Panc1 (cell line): Measurements from ENCODE around the gene NELFCD. TPM values are rescaled to one million over a fixed set of nuclear protein-coding genes. Genes with fewer than 3 reads are reported as not detected.

Experiments used
- ATAC-seq: fragments of 200-7000 bp; cut with Tn5 transposase; 2 replicates; pipeline ENCODE4 v1.9.1; 2020; ENCODE audit warnings: mild to moderate bottlenecking, moderate library complexity
- BruUV-seq: library from RNA; stranded (reverse); fragments of 400-500 nt; replicated peaks from 2 replicates; lab custom pipeline; 2021; lab: Mats Ljungman, UMichigan
- CTCF ChIA-PET: fragments of 300-600 bp; sonication (Branson Sonifier 250); formaldehyde crosslinking; loops from one replicate; lab custom pipeline; 2022; ENCODE audit warnings: antibody characterized with exemption; lab: Charles Lee
- POLR2A ChIA-PET: fragments of 300-600 bp; sonication (Branson Sonifier 250); formaldehyde crosslinking; loops from one replicate; lab custom pipeline; 2022; ENCODE audit warnings: antibody characterized with exemption; lab: Charles Lee
- DNase-seq: peaks from one replicate; pipeline ENCODE4 v3.0.0-alpha.2; 2010; ENCODE audit warnings: low read depth, low spot score
- H3K27ac ChIP-seq: 2 replicates; pipeline ENCODE4 v1.5.1; 2011; ENCODE audit warnings: mild to moderate bottlenecking, low read length, inconsistent platforms
- H3K27me3 ChIP-seq: fragments of 200-500 bp; sonication (Bioruptor generic); 2 replicates; pipeline ENCODE4 v1.6.0; 2014; ENCODE audit warnings: low read length, inconsistent platforms; ENCODE audit not compliant: control insufficient read depth, insufficient read depth
- H3K36me3 ChIP-seq: fragments of 200-500 bp; sonication (Bioruptor generic); 2 replicates; pipeline ENCODE4 v1.5.1; 2014; ENCODE audit warnings: inconsistent platforms, mild to moderate bottlenecking, low read length, moderate library complexity; ENCODE audit not compliant: control insufficient read depth, insufficient read depth
- H3K4me1 ChIP-seq: 2 replicates; pipeline ENCODE4 v1.5.1; 2011; ENCODE audit warnings: inconsistent platforms, mild to moderate bottlenecking, low read length, moderate library complexity; ENCODE audit not compliant: control insufficient read depth, insufficient read depth
- H3K4me3 ChIP-seq, 2 experiments: 2 replicates each; pipeline ENCODE4 v1.5.1; 2011 to 2012; ENCODE audit warnings: low read depth in 2 of 2, low read length in 2 of 2, mild to moderate bottlenecking in 2 of 2, inconsistent platforms in 1 of 2, moderate library complexity in 1 of 2
- H3K9me3 ChIP-seq: fragments of 200-500 bp; sonication (Bioruptor generic); 2 replicates; pipeline ENCODE4 v1.5.1; 2014; ENCODE audit warnings: low read depth, mild to moderate bottlenecking, inconsistent platforms, low read length, moderate library complexity; ENCODE audit not compliant: control insufficient read depth, insufficient read depth
- POLR2AphosphoS5 ChIP-seq: IDR thresholded peaks from 2 replicates; pipeline ENCODE4 v1.6.1; 2012; ENCODE audit warnings: mild to moderate bottlenecking, low read depth, low read length, moderate library complexity
- SIN3A ChIP-seq: IDR thresholded peaks from 2 replicates; pipeline ENCODE4 v1.6.1; 2012; ENCODE audit warnings: low read depth, mild to moderate bottlenecking, low read length, moderate library complexity, borderline replicate concordance; ENCODE audit not compliant: insufficient read depth
- TCF7L2 ChIP-seq: IDR thresholded peaks from 2 replicates; pipeline ENCODE4 v1.6.1; 2011; ENCODE audit warnings: mild to moderate bottlenecking, low read depth, low read length, inconsistent platforms
- in situ Hi-C: cut with HindIII; loops from 2 replicates; pipeline ENCODE4 v1.10.0; 2016; ENCODE audit warnings: low sequenced_read_pairs, low pct_unique_long_range_greater_than_20kb
- intact Hi-C: fragments of 100-400 bp; cut with micrococcal nuclease; formaldehyde crosslinking; loops from one replicate; pipeline ENCODE4 v1.10.0; 2022; ENCODE audit not compliant: unreplicated experiment
- total RNA-seq: library from RNA; stranded (reverse); gene quantifications from one replicate; pipeline ENCODE4 v1.2.1, GENCODE V29; 2021; ENCODE audit not compliant: unreplicated experiment
- TF ChIP-seq, protein P1 (sequence below), 2 experiments: IDR thresholded peaks; 2 replicates each; pipeline ENCODE4 v1.6.1; 2011 to 2012; ENCODE audit warnings: low read depth in 2 of 2, control low read depth in 1 of 2, low read length in 1 of 2, mild to moderate bottlenecking in 1 of 2, moderate library complexity in 1 of 2; ENCODE audit not compliant: insufficient read depth in 1 of 2
- TF ChIP-seq, protein P2 (sequence below): fragments of 450-650 bp; IDR thresholded peaks from 2 replicates; pipeline ENCODE4 v1.5.1; 2017; ENCODE audit warnings: mild to moderate bottlenecking

NELFCD gene
- total RNA-seq, 1 experiment from 2014 or later = 108 TPM

DNA sequence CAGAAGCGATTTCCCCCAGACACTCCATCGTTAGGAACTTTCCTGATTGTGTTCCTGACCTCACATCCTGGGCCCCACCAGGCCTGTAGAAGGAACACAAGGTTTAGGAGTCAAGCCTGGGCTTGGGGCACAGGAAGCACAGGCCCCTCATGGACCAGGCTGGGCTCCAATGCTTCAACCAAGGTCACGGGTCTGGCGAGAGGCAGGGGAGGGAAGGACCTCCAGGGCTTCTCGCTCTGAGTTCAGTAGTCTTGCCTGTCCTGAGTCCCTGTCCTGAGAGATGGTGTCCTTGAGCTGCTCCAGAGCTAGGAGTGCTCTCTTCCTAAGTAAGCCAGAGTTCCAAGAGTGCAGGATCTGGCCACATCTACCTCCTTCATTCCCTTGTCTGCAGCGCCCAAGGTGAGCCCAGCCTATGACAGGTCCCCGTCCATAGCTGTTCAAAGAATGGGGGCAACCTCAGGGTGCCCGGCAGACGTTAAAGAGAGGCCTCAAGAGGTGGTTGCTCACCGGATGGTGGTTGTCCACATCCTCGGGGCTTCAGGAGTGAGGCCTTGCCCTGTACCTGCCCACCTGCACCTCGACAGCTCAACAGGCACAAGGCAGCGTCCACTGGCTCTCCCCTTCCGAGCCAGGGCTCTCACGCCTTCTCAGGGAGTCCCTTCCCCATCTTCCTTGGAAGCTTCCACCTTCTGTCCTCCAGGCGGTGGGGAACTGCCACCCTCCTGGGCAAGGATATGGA is 36.6 kb downstream of the NELFCD start:
- in situ Hi-C loops = no loop called here
- Histone ChIP-seq H3K27me3 (no peaks in the 10 kb centered on the region), H3K36me3 (no peaks in the 10 kb centered on the region), H3K27ac (no peak overlapping the region), H3K4me3 (no peak overlapping the region), H3K4me1 (no peaks in the 10 kb centered on the region), H3K9me3 (no peaks in the 10 kb centered on the region)
- BruUV-seq = no TSS peak
- no peak for ATAC-seq
- intact Hi-C loops = no loop called here
- TF ChIP-seq, protein P1, sequence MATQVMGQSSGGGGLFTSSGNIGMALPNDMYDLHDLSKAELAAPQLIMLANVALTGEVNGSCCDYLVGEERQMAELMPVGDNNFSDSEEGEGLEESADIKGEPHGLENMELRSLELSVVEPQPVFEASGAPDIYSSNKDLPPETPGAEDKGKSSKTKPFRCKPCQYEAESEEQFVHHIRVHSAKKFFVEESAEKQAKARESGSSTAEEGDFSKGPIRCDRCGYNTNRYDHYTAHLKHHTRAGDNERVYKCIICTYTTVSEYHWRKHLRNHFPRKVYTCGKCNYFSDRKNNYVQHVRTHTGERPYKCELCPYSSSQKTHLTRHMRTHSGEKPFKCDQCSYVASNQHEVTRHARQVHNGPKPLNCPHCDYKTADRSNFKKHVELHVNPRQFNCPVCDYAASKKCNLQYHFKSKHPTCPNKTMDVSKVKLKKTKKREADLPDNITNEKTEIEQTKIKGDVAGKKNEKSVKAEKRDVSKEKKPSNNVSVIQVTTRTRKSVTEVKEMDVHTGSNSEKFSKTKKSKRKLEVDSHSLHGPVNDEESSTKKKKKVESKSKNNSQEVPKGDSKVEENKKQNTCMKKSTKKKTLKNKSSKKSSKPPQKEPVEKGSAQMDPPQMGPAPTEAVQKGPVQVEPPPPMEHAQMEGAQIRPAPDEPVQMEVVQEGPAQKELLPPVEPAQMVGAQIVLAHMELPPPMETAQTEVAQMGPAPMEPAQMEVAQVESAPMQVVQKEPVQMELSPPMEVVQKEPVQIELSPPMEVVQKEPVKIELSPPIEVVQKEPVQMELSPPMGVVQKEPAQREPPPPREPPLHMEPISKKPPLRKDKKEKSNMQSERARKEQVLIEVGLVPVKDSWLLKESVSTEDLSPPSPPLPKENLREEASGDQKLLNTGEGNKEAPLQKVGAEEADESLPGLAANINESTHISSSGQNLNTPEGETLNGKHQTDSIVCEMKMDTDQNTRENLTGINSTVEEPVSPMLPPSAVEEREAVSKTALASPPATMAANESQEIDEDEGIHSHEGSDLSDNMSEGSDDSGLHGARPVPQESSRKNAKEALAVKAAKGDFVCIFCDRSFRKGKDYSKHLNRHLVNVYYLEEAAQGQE (IDR thresholded peaks at IDR 0.05; ENCODE audit: insufficient read depth in 1 of 2, low read depth in 2 of 2, low read length in 1 of 2) = no peak
- TF ChIP-seq SIN3A = no peak
- no peak for TF ChIP-seq POLR2AphosphoS5
- CTCF ChIA-PET = no interaction called here
- DNase-seq = no peak
- POLR2A ChIA-PET = interaction anchor here (0.6 to 0.8 kb wide), 2 partner anchors 8 to 9 kb away, joined by 3 to 10 read pairs; no protein-coding TSS in a partner anchor

DNA sequence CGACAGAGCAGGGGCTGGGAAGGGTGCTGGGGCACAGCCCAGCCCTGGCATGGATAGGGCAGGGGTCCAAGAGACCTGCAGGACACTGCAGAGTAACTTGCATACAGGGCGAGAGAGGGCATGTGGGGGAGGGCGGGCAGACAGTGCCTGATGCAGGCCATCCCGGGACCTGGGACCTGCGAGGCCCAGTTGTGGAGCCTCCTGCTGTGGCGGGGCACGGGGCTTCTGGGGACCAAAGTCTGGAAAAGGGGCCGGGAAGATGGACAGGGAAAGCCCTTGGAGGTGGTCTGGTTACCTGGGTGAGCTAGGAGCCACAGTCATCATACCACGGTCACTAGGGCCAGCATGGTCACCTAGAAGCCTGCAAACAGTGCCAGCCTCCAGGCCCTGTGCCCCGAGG is 37.8 kb downstream of the NELFCD start:
- in situ Hi-C loops = no loop called here

More for the DNA sequence above, 37.8 kb downstream of the NELFCD start:
- Histone ChIP-seq H3K27me3 (no peaks in the 10 kb centered on the region), H3K9me3 (no peaks in the 10 kb centered on the region), H3K4me1 (no peaks in the 10 kb centered on the region), H3K27ac (no peak overlapping the region), H3K36me3 (no peaks in the 10 kb centered on the region), H3K4me3 (no peak overlapping the region)
- CTCF ChIA-PET = no interaction called here
- TF ChIP-seq, protein P1 (IDR thresholded peaks at IDR 0.05; ENCODE audit: insufficient read depth in 1 of 2, low read depth in 2 of 2, low read length in 1 of 2) = no peak
- TF ChIP-seq, protein P2, sequence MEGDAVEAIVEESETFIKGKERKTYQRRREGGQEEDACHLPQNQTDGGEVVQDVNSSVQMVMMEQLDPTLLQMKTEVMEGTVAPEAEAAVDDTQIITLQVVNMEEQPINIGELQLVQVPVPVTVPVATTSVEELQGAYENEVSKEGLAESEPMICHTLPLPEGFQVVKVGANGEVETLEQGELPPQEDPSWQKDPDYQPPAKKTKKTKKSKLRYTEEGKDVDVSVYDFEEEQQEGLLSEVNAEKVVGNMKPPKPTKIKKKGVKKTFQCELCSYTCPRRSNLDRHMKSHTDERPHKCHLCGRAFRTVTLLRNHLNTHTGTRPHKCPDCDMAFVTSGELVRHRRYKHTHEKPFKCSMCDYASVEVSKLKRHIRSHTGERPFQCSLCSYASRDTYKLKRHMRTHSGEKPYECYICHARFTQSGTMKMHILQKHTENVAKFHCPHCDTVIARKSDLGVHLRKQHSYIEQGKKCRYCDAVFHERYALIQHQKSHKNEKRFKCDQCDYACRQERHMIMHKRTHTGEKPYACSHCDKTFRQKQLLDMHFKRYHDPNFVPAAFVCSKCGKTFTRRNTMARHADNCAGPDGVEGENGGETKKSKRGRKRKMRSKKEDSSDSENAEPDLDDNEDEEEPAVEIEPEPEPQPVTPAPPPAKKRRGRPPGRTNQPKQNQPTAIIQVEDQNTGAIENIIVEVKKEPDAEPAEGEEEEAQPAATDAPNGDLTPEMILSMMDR = no peak
- TF ChIP-seq TCF7L2 (no peak), POLR2AphosphoS5 (no peak), SIN3A (no peak)
- ATAC-seq = no peak
- POLR2A ChIA-PET = no interaction called here
- intact Hi-C loops = no loop called here
- no peak for DNase-seq
- no TSS peak for BruUV-seq
